Ishikawa (cell line): ENCODE data around the gene EXD2.

ENCODE experiments used
- CEBPB ChIP-seq: IDR thresholded peaks from 2 replicates; pipeline ENCODE4 v1.6.1; 2012
- CREB1 ChIP-seq: IDR thresholded peaks from 2 replicates; pipeline ENCODE4 v1.6.1; 2012; ENCODE audit warnings: low read depth
- EGR1 ChIP-seq: IDR thresholded peaks from 2 replicates; pipeline ENCODE4 v1.6.1; 2012
- EP300 ChIP-seq: IDR thresholded peaks from 2 replicates; pipeline ENCODE4 v1.6.1; 2012; ENCODE audit warnings: borderline replicate concordance
- FOXM1 ChIP-seq: IDR thresholded peaks from 2 replicates; pipeline ENCODE4 v1.6.1; 2012; ENCODE audit warnings: low read depth, borderline replicate concordance
- MAX ChIP-seq: IDR thresholded peaks from 2 replicates; pipeline ENCODE4 v1.6.1; 2012
- RAD21 ChIP-seq: IDR thresholded peaks from 2 replicates; pipeline ENCODE4 v1.6.1; 2012; ENCODE audit warnings: low read depth
- REST ChIP-seq: IDR thresholded peaks from 2 replicates; pipeline ENCODE4 v1.6.1; 2012; ENCODE audit warnings: low read depth, mild to moderate bottlenecking
- TAF1 ChIP-seq: IDR thresholded peaks from 2 replicates; pipeline ENCODE4 v1.6.1; 2012; ENCODE audit warnings: low read depth, mild to moderate bottlenecking
- TCF12 ChIP-seq: IDR thresholded peaks from 2 replicates; pipeline ENCODE4 v1.6.1; 2012; ENCODE audit warnings: low read depth
- USF1 ChIP-seq: IDR thresholded peaks from 2 replicates; pipeline ENCODE4 v1.6.1; 2012
- YY1 ChIP-seq: IDR thresholded peaks from 2 replicates; pipeline ENCODE4 v1.6.1; 2012; ENCODE audit warnings: low read depth

GRCh38 chr14:69154779-69155178 is 36.5 kb upstream of the EXD2 start:
- TF ChIP-seq RAD21, result no peak
- TF ChIP-seq CEBPB, result no peak
- TF ChIP-seq TCF12, result no peak
- no peak for TF ChIP-seq FOXM1
- no peak for TF ChIP-seq YY1
- TF ChIP-seq EP300, result no peak
- no peak for TF ChIP-seq MAX
- TF ChIP-seq CREB1, result no peak
- no peak for TF ChIP-seq EGR1
- TF ChIP-seq TAF1, result no peak
- TF ChIP-seq USF1, result no peak
- no peak for TF ChIP-seq REST
